ENCODE results near the gene OR56A4.

The OR56A4 gene

GRCh38 chr11:6006846-6007245, at the start of gene OR56A4:
OR56A4 (minus strand) TSS chr11:6006946; CDS start chr11:6002992, 3,954 bp downstream.
- no peak for DNase-seq (ENCODE audit: low spot score)

GRCh38 chr11:6055569-6055968, 48.8 kb upstream of the OR56A4 start:
- DNase-seq (ENCODE audit: low spot score) = no peak

GRCh38 chr11:6052374-6052773, 45.6 kb upstream of the OR56A4 start:
- no peak for DNase-seq (ENCODE audit: low spot score)

DNA sequence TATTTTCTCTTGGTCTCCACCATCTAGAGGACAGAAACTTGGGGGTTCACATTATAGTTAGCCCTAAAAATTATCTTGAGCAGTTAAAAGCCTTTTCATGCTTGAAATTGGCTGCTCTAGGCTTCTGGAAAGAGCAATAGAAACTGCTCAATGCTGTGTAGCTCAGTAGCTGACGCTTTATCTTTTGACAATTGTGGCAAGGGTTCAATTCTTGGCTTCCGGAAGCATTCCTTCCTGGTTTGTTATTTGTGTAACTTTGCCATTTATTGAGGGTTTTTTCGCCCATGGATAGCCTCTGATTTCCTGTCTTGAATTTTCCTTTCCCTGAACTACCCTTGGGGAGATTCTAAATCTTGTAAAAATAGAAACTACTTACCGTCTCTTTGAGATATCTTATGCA, 34.1 kb upstream of the OR56A4 start:
- DNase-seq (ENCODE audit: low spot score) = no peak

- DNase-seq (ENCODE audit: low spot score) = no peak
Measured at GRCh38 chr11:6030708-6031405, 24.1 kb upstream of the OR56A4 start, which contains the start of gene OR56A1. OR56A1 (minus strand) TSS chr11:6030758; CDS start chr11:6027692, 3,066 bp downstream.

GRCh38 chr11:6027501-6027900, 20.8 kb upstream of the OR56A4 start:
- no peak for DNase-seq (ENCODE audit: low spot score)

GRCh38 chr11:6025056-6025455, 18.3 kb upstream of the OR56A4 start:
- no peak for DNase-seq (ENCODE audit: low spot score)

DNA sequence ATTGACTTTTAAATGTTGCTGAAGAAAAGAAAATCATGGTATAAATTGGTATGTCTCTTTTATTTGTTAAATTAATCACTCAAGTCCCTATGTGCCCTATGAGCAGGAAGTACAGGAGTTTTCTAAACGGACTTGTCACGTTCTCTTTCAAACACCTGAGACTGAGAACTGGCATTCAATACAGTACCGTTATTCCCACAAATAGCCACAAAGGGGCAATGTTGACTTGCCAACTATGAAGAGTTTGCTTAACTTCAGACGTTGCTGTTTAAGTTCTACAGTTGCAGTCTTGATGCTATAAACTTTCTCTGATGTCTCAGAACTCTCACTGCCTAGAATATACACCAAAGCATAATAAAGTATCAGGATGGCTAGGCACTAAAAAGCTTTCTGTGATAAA, 16.2 kb upstream of the OR56A4 start:
- peak; percentile 5 for DNase-seq (ENCODE audit: low spot score)

GRCh38 chr11:6013042-6013441, 6.3 kb upstream of the OR56A4 start:
- no peak for DNase-seq (ENCODE audit: low spot score)

DNA sequence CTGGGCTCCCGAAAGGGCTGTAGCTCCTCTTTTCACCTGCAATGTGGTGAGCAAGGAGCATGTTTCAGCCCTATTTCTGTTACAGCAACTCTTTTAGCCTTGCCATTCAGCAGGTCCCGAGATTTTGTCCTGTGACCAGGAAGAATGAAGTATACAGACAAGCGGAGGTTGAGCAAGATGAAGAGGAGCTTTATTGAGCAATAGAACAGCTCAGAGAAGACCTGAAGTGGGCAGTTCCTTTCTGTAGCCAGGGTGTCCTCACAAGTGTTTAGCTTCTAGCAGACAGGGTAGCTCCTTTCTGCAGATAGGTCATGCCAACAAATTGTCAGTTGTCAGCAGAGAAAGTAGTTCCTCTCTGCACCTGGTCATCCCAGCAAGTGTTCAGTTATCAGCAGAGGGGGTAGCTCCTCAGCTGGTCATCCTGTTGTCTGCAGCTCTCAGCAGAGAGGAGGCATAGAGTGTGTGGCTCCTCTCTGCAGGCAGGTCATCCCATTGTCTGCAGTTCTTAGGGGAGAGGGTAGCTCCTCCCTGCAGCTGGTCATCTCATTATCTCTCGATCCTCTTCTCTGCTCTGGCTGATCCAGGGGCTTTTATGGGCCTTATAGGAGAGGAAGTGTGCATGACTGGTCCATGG, 5.4 kb upstream of the OR56A4 start:
- DNase-seq (ENCODE audit: low spot score) = no peak

- DNase-seq (ENCODE audit: low spot score) = no peak
Measured at GRCh38 chr11:6006395-6006794, 351 bp downstream of the OR56A4 start.

DNA sequence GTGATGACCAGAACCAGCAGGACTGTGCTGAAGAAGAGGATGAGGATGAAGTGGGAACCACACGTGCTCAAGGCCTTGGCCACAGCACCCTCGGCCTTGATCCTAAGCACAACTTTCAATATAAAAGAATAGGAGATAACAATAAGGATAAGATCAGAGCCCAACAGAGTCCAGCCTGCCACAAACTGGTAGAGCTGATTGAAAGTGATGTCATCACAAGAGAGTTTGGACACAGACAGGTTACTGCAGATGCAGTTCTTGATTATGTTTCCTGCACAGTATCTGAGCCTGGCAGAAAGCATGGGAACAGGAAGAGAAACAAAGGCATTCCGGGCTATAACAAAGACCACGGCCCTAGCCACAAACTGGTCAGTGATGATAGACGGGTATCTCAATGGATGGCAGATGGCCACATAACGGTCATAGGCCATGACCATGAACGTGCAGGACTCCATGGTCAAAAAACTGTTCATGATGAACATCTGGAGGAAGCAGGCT, 4.5 kb downstream of the OR56A4 start:
- no peak for DNase-seq (ENCODE audit: low spot score)

DNA sequence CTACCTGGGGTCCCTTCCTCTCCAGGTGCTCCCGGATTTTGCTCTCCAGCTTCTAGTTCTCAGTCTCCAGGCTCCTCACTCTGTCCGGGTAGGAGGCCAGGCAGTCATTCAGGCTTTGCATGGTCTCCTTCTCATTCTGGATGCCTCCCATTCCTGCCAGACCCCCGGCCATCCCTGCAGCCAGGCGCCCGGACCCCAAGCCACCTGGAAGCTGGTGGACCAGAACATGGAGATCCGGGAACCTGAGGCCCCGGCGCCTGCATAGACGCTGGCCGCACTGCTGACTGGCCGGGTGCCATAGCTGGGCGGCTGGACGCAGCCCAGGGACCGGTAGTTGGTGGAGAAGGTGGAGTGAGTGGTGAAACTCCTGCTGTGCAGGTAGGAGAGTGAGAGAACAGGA, 12.0 kb downstream of the OR56A4 start:
- no peak for DNase-seq (ENCODE audit: low spot score)

- DNase-seq (ENCODE audit: low spot score) = peak; percentile 29
Measured at GRCh38 chr11:5992604-5993251, 14.0 kb downstream of the OR56A4 start.

DNA sequence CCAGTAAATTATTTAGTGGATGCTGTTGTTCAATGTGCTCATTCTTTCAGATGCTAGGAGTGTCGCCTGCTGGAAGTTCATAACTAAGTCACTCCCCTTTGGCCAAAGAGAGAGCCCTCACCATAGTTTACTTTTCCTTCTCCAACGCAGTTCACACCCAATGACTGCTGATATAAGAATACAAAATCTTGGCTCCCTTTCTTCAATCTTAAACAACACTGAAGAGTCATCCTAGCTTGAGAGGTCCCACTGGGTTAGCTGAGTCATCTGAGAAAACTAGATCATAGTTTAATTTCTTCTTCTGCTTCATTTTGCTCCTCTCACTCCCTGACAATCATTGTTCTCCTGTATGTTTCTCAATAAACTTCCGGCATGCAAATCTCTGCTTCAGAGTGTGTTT, 14.6 kb downstream of the OR56A4 start:
- peak; percentile 4 for DNase-seq (ENCODE audit: low spot score)

GRCh38 chr11:5989203-5989602, 17.5 kb downstream of the OR56A4 start:
- no peak for DNase-seq (ENCODE audit: low spot score)

DNA sequence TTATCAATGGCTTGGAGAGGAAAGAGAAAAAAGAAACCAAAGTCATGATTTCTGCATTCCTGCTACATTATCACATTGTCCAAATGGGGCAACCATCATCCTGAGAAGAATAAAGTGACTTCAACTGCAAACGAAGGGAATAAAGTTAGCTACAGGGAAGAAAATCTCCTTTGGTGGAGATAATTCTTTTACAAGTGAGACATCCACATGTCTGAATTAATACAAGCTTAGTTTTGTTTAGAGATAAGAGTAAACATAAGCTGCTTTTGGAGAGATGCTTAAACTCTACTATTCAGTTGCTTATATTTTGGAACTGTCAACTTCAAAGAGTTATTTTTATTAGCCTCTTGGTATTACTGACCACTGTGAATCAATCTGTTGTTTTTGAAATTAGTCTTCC, 19.9 kb downstream of the OR56A4 start, which contains the start of gene OR52L1:
Gene OR52L1, minus strand, starts transcription at position 101 of the 400 bp plus-strand sequence. Its CDS starts 55 bp downstream, at position 46.
- DNase-seq (ENCODE audit: low spot score) = no peak

DNA sequence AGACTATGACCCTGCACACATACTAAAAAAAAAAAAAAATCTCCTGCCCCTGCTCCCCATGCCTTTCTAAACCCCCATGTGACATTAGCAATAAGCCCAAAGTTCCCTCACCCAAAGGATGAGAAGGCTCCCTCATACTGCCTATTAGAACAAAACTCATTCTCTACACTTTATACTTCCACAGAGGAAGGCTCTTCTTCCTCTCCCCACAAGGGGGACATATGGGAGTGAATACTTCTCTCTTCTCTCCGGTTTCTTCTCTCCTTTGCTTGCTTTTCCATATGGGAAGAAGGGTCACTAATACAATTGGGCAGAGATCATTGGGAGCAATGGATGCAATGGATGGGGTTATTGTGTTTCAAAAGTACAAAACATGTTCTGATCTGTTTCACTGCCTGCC, 23.3 kb downstream of the OR56A4 start:
- no peak for DNase-seq (ENCODE audit: low spot score)

- DNase-seq (ENCODE audit: low spot score) = no peak
Measured at GRCh38 chr11:5973530-5973929, 33.2 kb downstream of the OR56A4 start.

GRCh38 chr11:5968394-5968793, 38.4 kb downstream of the OR56A4 start, which contains the start of gene OR56A5:
OR56A5 (minus strand) TSS chr11:5968494; CDS start chr11:5968494, 0 bp downstream.
- DNase-seq (ENCODE audit: low spot score) = no peak

- DNase-seq (ENCODE audit: low spot score) = no peak
Measured at GRCh38 chr11:5967708-5968107, 39.0 kb downstream of the OR56A4 start.

- DNase-seq (ENCODE audit: low spot score) = no peak
Measured at GRCh38 chr11:5966958-5967357, 39.8 kb downstream of the OR56A4 start.

Data from hepatic stellate cell (primary cell).